MG63 (cell line): Measurements from ENCODE around the gene PHF19. TPM values are rescaled to one million over a fixed set of nuclear protein-coding genes. Genes with fewer than 3 reads are reported as not detected.

Source experiments
- DNase-seq: peaks from one replicate; pipeline ENCODE4 v3.0.0-alpha.2; 2020
- H3K27me3 ChIP-seq: fragments of 250-450 bp; sonication (Bioruptor Pico); 2 replicates; pipeline ENCODE4 v1.5.1; 2020; ENCODE audit warnings: mild to moderate bottlenecking, moderate library complexity
- H3K36me3 ChIP-seq: fragments of 250-450 bp; sonication (Bioruptor Pico); 2 replicates; pipeline ENCODE4 v1.5.1; 2020; ENCODE audit warnings: mild to moderate bottlenecking, moderate library complexity
- H3K4me3 ChIP-seq: fragments of 250-450 bp; sonication (Bioruptor Pico); 2 replicates; pipeline ENCODE4 v1.5.1; 2020; ENCODE audit warnings: mild to moderate bottlenecking, moderate library complexity
- H3K9me3 ChIP-seq: fragments of 250-450 bp; sonication (Bioruptor Pico); 2 replicates; pipeline ENCODE4 v1.5.1; 2020; ENCODE audit warnings: mild to moderate bottlenecking, moderate library complexity
- total RNA-seq: library from RNA; depleted of rRNA; stranded (reverse); fragments of >200 nt; shearing (Covaris generic); gene quantifications from 2 replicates; pipeline ENCODE4 v1.2.3, GENCODE V29; 2014; ENCODE audit warnings: low replicate concordance; rRNA removed

PHF19 gene
- 51.5 and 76.6 TPM in 2 replicates for total RNA-seq

- no peaks in the 10 kb centered on the region for H3K9me3 ChIP-seq
- DNase-seq: peak; percentile 66
- H3K4me3 ChIP-seq: peak within 1 kb of the TSS; percentile 74
- no peaks in the 10 kb centered on the region for H3K27me3 ChIP-seq
- H3K36me3 ChIP-seq: peaks cover 34% of the 10 kb centered on the region
Observed at GRCh38 chr9:120876842-120877240, at the start of gene PHF19. Gene PHF19, minus strand, starts transcription at chr9:120877188. Its CDS starts 2,447 bp downstream, at chr9:120874741.

GRCh38 chr9:120926397-120926928 is 49.5 kb upstream of the PHF19 start, which contains the start of gene TRAF1:
Gene TRAF1, minus strand, starts transcription at chr9:120926796. Its CDS starts 721 bp downstream, at chr9:120926075.
- H3K4me3 ChIP-seq: no peak within 1 kb of the TSS
- DNase-seq: no peak
- H3K27me3 ChIP-seq: no peaks in the 10 kb centered on the region
- no peaks in the 10 kb centered on the region for H3K36me3 ChIP-seq
- H3K9me3 ChIP-seq: no peaks in the 10 kb centered on the region

GRCh38 chr9:120925535-120926396 is 48.8 kb upstream of the PHF19 start:
- Histone ChIP-seq H3K4me3 (no peak overlapping the region), H3K9me3 (no peaks in the 10 kb centered on the region), H3K36me3 (no peaks in the 10 kb centered on the region), H3K27me3 (no peaks in the 10 kb centered on the region)
- DNase-seq: peak; percentile 65

- Histone ChIP-seq H3K36me3 (no peaks in the 10 kb centered on the region), H3K9me3 (no peaks in the 10 kb centered on the region), H3K27me3 (no peaks in the 10 kb centered on the region), H3K4me3 (no peak overlapping the region)
- no peak for DNase-seq
Observed at GRCh38 chr9:120924698-120925534, 47.9 kb upstream of the PHF19 start.

- DNase-seq: no peak
- H3K4me3 ChIP-seq: no peak overlapping the region
- no peaks in the 10 kb centered on the region for H3K27me3 ChIP-seq
- no peaks in the 10 kb centered on the region for H3K9me3 ChIP-seq
- H3K36me3 ChIP-seq: no peaks in the 10 kb centered on the region
Observed at GRCh38 chr9:120923620-120924328, 46.8 kb upstream of the PHF19 start.

- Histone ChIP-seq H3K4me3 (no peak overlapping the region), H3K9me3 (no peaks in the 10 kb centered on the region), H3K36me3 (no peaks in the 10 kb centered on the region), H3K27me3 (no peaks in the 10 kb centered on the region)
- no peak for DNase-seq
Observed at GRCh38 chr9:120922404-120923195, 45.6 kb upstream of the PHF19 start.

- Histone ChIP-seq H3K27me3 (no peaks in the 10 kb centered on the region), H3K9me3 (no peaks in the 10 kb centered on the region), H3K4me3 (no peak overlapping the region), H3K36me3 (no peaks in the 10 kb centered on the region)
- DNase-seq: no peak
Observed at GRCh38 chr9:120921661-120922181, 44.7 kb upstream of the PHF19 start.

- no peak for DNase-seq
- Histone ChIP-seq H3K9me3 (no peaks in the 10 kb centered on the region), H3K27me3 (no peaks in the 10 kb centered on the region), H3K4me3 (no peak overlapping the region), H3K36me3 (no peaks in the 10 kb centered on the region)
Observed at GRCh38 chr9:120920806-120921178, 43.8 kb upstream of the PHF19 start.

GRCh38 chr9:120919843-120920805 is 43.1 kb upstream of the PHF19 start:
- Histone ChIP-seq H3K4me3 (no peak overlapping the region), H3K9me3 (no peaks in the 10 kb centered on the region), H3K27me3 (no peaks in the 10 kb centered on the region)

GRCh38 chr9:120918931-120919842 is 42.2 kb upstream of the PHF19 start:
- DNase-seq: no peak
- H3K9me3 ChIP-seq: no peaks in the 10 kb centered on the region
- H3K4me3 ChIP-seq: no peak overlapping the region
- no peaks in the 10 kb centered on the region for H3K36me3 ChIP-seq
- H3K27me3 ChIP-seq: no peaks in the 10 kb centered on the region

More at GRCh38 chr9:120919843-120920805, 43.1 kb upstream of the PHF19 start:
- DNase-seq: no peak
- H3K36me3 ChIP-seq: no peaks in the 10 kb centered on the region

GRCh38 chr9:120917929-120918762 is 41.2 kb upstream of the PHF19 start:
- Histone ChIP-seq H3K36me3 (no peaks in the 10 kb centered on the region), H3K9me3 (no peaks in the 10 kb centered on the region), H3K4me3 (no peak overlapping the region), H3K27me3 (no peaks in the 10 kb centered on the region)
- no peak for DNase-seq

GRCh38 chr9:120916991-120917880 is 40.2 kb upstream of the PHF19 start:
- Histone ChIP-seq H3K9me3 (no peaks in the 10 kb centered on the region), H3K4me3 (no peak overlapping the region), H3K27me3 (no peaks in the 10 kb centered on the region), H3K36me3 (no peaks in the 10 kb centered on the region)
- no peak for DNase-seq
